Pancreas (tissue), 10 donors: ENCODE data around the gene GDAP2. TPM values are rescaled to one million over a fixed set of nuclear protein-coding genes. Genes with fewer than 3 reads are reported as not detected.

Source experiments
- ATAC-seq, 4 donors: fragments of 200-7000 bp; cut with Tn5 transposase; one replicate each; pipeline versions ENCODE4 v1.8.0 to v1.9.1; 2020; ENCODE audit warnings: mild to moderate bottlenecking in 4 of 4, moderate library complexity in 4 of 4
- DNase-seq, 6 donors: peaks; one replicate each; pipeline ENCODE4 v3.0.0-alpha.2; 2020
- FAIRE-seq: peaks from 2 replicates; lab custom pipeline; 2012; peaks lifted over from hg19 to GRCh38; lab: Jason Lieb, UNC
- H3K27ac ChIP-seq, 4 donors: fragments of 200-600 bp; sonication (generic); 1 replicate in 3 of 4; 2 replicates in 1 of 4; pipeline versions ENCODE4 v1.5.0 to v1.8.0; 2020
- H3K27me3 ChIP-seq, 4 donors: fragments of 200-600 bp; one replicate each; pipeline ENCODE4 v1.8.0; 2021
- H3K36me3 ChIP-seq, 3 donors: fragments of 200-600 bp; sonication (generic) in 1 of 3; one replicate each; pipeline versions ENCODE4 v1.5.0 to v1.8.0; 2020 to 2021
- H3K4me1 ChIP-seq, 3 donors: fragments of 200-600 bp; one replicate each; pipeline ENCODE4 v1.8.0; 2021
- H3K4me3 ChIP-seq, 4 donors: fragments of 200-600 bp; sonication (generic) in 2 of 4; one replicate each; pipeline versions ENCODE4 v1.5.0 to v1.8.0; 2020 to 2021
- H3K9me3 ChIP-seq, 4 donors: fragments of 200-600 bp; one replicate each; pipeline ENCODE4 v1.8.0; 2021
- CTCF ChIP-seq, 4 donors: fragments of 200-600 bp; sonication (generic) in 3 of 4; IDR thresholded peaks; one replicate each; pipeline versions ENCODE4 v1.5.0 to v1.8.0; 2021; ENCODE audit warnings: antibody characterized with exemption in 4 of 4
- WGBS, 2 donors: extraction: QIAGEN DNeasy Blood & Tissue Kit; methylation state at CpG; one replicate each; pipeline ENCODE4 v1.1.7; 2013; 5-methylcytosine and 5-hydroxymethylcytosine counted together
- intact Hi-C, 3 donors: fragments of 100-400 bp; cut with DNase I; formaldehyde crosslinking; loops; one replicate each; pipeline versions ENCODE4 v1.11.1 to v1.14.2; 2022
- polyA plus RNA-seq, 2 donors: library from polyadenylated mRNA; stranded (reverse); fragments of 200-250 nt; gene quantifications; one replicate each; pipeline ENCODE4 v1.2.3, GENCODE V29; 2013
- total RNA-seq, 6 donors: library from RNA; stranded (reverse); fragmentation: NEBNext Ultra II Directional in 4 of 6; extraction: Animal tissue kit (Norgen Biotek cat#: 25700) in 4 of 6; gene quantifications; one replicate each; pipeline versions ENCODE4 v1.2.1 to v1.2.4, GENCODE V29; 2021 to 2023
- donor health status: healthy with polysubstance abuse.
- donor health status: DM: no; HTN: no; CAD: no; lungs with moderate emphysema.
- donor health status: DM: no; HTN: no; CAD: no.
- donor health status: control.
- donor health status: control.
- donor health status: Bipolar disorder and iron deficiency.
- donor health status: DM: yes; HTN: yes; CAD: no.
- donor health status: DM: no; HTN: no; CAD: no.
- donor health status: DM: no; HTN: no; CAD: no.
- donor health status: DM: yes; HTN: yes; CAD: no.

Gene GDAP2
- total and polyA plus RNA-seq, 8 donors: 2.0 to 24.1 (median 14.7) TPM

- WGBS, 2 donors: 86 to 92% methylated on average over 5 of the region's 5 CpGs
- Histone ChIP-seq H3K4me3 (no peak overlapping the region), H3K27me3 (no peaks in the 10 kb centered on the region), H3K9me3 (no peaks in the 10 kb centered on the region), H3K4me1 (peaks cover 6 to 16% (median 10%) of the 10 kb centered on the region in 3 donors), H3K27ac (peak overlapping the region in 1 of 4 donors; percentile 34), H3K36me3 (no peaks in the 10 kb centered on the region)
- intact Hi-C loops: no loop called here
- no peak for TF ChIP-seq CTCF (IDR thresholded peaks at IDR 0.05)
- DNase-seq (peak in 2 of 6 donors; percentile 15 to 43), ATAC-seq (no peak), FAIRE-seq (no peak)
These were observed 108.1 kb downstream of the GDAP2 start for GRCh38 chr1:117821382-117821755.

DNA sequence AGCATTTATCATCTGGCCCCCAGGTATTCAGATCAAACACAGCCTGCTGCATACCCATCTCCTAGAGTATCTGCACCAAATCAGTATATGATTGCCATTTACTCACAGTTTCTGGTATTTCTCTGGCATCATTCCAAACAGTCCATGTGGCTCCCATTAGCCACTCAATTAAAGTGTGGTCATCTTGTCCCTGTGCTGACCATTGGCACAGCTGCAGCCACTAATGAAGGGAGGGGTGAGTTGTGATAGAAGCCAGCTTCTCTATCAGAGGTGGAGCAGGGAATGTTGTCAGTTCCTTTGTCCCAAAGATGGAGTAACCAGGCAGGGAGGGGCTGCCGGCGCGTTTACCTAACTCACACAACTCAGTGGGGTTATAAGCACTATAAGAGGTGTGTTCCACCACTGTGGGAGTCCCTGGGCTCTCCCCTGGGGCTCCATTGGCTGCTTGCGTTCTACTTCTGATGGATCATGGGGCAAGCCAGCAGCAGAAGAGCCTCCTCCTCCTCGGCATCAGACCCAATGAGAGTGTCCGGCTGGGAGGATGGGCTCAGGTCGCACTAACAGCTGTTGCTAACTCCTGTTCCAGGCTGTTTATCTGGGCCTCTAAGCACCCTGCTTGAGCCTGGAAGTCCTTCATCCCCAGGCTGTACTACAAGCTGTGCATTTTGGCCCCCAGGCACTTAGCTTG lies 108.6 kb downstream of the GDAP2 start:
- Histone ChIP-seq H3K36me3 (no peaks in the 10 kb centered on the region), H3K9me3 (no peaks in the 10 kb centered on the region), H3K4me3 (no peak overlapping the region), H3K27me3 (no peaks in the 10 kb centered on the region), H3K27ac (peak overlapping the region in 1 of 4 donors; percentile 34), H3K4me1 (peaks cover under 1 to 15% (median 10%) of the 10 kb centered on the region in 3 donors)
- FAIRE-seq (no peak), DNase-seq (no peak), ATAC-seq (peak in 1 of 4 donors; percentile 2)
- WGBS, 2 donors: 81 to 87% methylated on average over 7 of the region's 7 CpGs
- TF ChIP-seq CTCF (IDR thresholded peaks at IDR 0.05): no peak
- intact Hi-C loops: no loop called here

GRCh38 chr1:117820096-117820495 lies 109.3 kb downstream of the GDAP2 start:
- no peaks in the 10 kb centered on the region for H3K36me3 ChIP-seq
- H3K4me1 ChIP-seq: peaks cover 0 to 8% (median 8%) of the 10 kb centered on the region in 3 donors
- intact Hi-C loops: no loop called here
- WGBS, 2 donors: 33% methylated on average over 2 of the region's 2 CpGs
- H3K4me3 ChIP-seq: no peak overlapping the region
- ATAC-seq (peak; percentile 51 to 78 (median 74)), FAIRE-seq (no peak), DNase-seq (peak in 2 of 6 donors; percentile 71 to 80)
- no peaks in the 10 kb centered on the region for H3K9me3 ChIP-seq
- no peak for TF ChIP-seq CTCF (IDR thresholded peaks at IDR 0.05)
- H3K27me3 ChIP-seq: no peaks in the 10 kb centered on the region
- peak overlapping the region in 1 of 4 donors; percentile 34 for H3K27ac ChIP-seq

DNA sequence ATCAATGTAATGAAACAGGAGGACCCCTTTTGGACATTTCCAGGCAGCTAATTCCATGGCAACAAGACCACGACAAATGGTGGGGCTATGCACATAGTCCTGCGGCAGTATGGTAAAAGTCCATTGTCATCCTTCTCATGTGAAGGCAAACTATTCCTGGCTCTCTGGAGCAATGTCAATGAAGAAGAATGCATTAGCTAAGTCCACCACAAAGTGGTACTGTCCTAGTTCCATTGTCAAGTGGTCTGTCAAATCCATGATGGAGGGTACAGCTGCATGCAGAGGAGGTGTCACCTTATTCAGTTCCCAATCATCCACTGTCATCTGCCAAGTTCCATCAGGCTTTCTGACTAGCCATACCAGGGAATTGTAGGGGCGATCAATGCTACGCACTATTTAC lies 110.1 kb downstream of the GDAP2 start:
- H3K27me3 ChIP-seq: no peaks in the 10 kb centered on the region
- no peak overlapping the region for H3K27ac ChIP-seq
- no peak for TF ChIP-seq CTCF (IDR thresholded peaks at IDR 0.05)
- FAIRE-seq: no peak
- H3K9me3 ChIP-seq: no peaks in the 10 kb centered on the region
- no peak for ATAC-seq
- no peak for DNase-seq
- intact Hi-C loops: loop anchor here in 1 of 3 donors (10.0 kb wide), 1 partner anchor 76 kb away; no protein-coding TSS in a partner anchor
- WGBS, 2 donors: 49 to 98% methylated on average over 4 of the region's 4 CpGs
- no peak overlapping the region for H3K4me3 ChIP-seq
- H3K36me3 ChIP-seq: no peaks in the 10 kb centered on the region
- H3K4me1 ChIP-seq: peaks cover 0 to 2% (median under 1%) of the 10 kb centered on the region in 3 donors

DNA sequence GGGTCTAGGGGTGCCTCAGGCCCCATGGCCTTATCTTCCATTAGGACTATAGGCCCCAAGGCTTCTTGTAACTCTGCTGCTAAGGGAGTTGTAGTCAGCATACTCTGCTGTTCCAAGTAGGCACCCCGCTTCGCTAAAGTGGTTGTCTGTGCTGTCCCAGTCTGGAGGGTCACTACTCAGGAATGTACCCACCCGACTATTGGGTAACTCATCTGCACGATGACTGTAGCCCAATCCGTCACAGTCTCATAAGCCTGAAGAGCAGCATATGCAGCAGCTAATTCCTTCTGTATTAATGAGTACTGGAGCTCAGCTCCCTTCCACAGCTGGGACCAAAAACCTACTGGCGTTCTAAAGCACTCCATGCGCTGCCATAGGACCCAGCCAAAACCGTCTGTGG lies 111.0 kb downstream of the GDAP2 start:
- FAIRE-seq (no peak), ATAC-seq (no peak), DNase-seq (no peak)
- Histone ChIP-seq H3K27me3 (no peaks in the 10 kb centered on the region), H3K4me3 (no peak overlapping the region), H3K27ac (no peak overlapping the region), H3K9me3 (no peaks in the 10 kb centered on the region), H3K4me1 (no peaks in the 10 kb centered on the region), H3K36me3 (no peaks in the 10 kb centered on the region)
- no peak for TF ChIP-seq CTCF (IDR thresholded peaks at IDR 0.05)
- intact Hi-C loops: loop anchor here in 1 of 3 donors (10.0 kb wide), 1 partner anchor 76 kb away; no protein-coding TSS in a partner anchor
- WGBS, 2 donors: 97 to 98% methylated on average over 8 of the region's 8 CpGs
